ENCODE results near the gene FBXW9.
"Not testable (repeated sequence)": the region's sequence is repeated elsewhere in the genome, so short reads cannot be mapped to it uniquely, and the experiment has no call there.

FBXW9 gene

DNA sequence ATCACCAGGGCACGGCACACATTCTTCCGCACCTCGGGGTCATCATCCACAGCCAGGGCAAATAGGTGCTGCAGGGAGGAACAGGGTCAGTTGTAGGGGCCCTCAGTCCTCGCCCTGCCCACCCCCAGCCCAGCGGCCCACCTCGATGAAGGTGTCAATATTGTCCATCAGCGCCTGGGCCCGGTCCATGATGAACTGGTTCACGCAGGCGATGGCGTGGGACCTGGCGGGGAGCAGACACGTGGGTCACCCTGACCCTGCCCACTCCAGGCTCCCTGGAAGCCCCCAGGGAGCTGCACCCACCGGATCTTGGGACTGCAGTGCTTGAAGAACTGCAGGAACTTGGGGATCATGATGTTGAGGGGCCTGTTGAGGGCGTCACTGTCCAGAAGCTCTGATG lies 18.7 kb upstream of the FBXW9 start:
- DNase-seq (ENCODE audit: low read depth in 2 of 2) = no peak

DNA sequence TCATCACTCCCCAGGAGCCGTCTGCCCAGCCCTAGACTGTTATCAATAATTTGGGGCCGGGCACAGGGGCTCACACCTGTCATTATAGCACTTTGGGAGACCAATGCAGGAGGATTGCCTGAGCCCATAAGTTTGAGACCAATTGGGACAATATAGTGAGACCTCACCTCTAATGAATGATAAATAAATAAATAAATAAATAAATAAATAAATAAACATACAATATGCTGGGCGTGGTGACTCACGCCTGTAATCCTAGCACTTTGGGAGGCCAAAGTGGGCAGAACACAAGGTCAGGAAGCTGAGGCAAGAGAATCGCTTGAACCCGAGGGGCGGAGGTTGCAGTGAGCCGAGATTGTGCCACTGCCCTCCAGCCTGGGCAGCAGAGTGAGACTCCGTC lies 16.9 kb upstream of the FBXW9 start:
- not testable (repeated sequence) for DNase-seq (ENCODE audit: low read depth in 2 of 2)

DNA sequence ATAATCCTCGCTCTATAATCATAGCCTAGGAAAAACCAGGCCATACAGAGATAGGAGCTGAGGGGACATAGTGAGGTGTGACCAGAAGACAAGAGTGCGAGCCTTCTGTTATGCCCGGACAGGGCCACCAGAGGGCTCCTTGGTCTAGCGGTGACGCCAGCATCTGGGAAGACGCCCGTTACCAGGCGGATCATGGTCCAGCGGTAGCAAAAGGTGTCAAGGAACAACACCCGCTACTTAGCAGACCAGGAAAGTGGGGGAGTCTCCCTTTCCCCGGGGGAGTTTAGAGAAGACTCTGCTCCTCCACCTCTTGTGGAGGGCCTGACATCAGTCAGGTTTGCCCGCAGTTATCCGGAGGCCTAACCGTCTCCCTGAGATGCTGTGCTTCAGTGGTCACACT lies 15.6 kb upstream of the FBXW9 start:
- DNase-seq (ENCODE audit: low read depth in 2 of 2) = not testable (repeated sequence)

GRCh38 chr19:12711187-12711586 lies 14.8 kb upstream of the FBXW9 start:
- DNase-seq (ENCODE audit: low read depth in 2 of 2) = no peak

DNA sequence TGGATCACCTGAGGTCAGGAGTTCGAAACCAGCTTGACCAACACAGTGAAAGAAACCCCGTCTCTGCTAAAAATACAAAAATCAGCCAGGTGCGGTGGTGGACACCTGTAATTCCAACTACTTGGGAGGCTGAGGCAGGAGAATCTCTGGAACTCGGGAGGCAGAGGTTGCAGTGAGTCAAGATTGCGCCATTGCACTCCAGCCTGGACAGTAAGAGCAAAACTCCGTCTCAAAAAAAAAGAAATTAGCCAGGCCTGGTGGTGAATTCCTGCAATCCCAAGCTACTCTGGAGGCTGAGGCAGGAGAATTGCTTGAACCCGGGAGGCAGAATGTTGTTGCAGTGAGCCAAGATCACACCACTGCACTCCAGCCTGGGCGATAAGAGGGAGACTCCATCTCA lies 12.2 kb upstream of the FBXW9 start:
- no peak for DNase-seq (ENCODE audit: low read depth in 2 of 2)

DNA sequence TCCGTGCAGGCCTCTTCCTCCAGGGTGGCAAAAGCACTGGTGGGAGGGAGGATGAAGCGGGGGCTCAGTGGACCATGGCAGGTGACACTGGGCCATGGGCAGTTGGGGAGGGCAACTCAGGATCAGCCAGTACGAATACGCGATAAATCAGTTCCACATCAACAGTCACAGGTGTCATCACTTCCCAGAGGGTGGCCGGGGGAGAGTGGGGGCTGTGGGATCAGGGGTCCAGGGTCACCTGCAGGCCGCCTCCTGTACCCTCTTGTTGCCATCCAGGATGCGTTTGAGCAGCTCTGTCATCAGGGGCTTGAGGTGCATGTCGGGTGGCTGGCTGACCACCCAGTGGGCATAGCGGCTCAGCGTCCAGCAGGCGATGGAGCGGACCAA lies 9.9 kb upstream of the FBXW9 start:
- DNase-seq (ENCODE audit: low read depth in 2 of 2) = no peak

DNA sequence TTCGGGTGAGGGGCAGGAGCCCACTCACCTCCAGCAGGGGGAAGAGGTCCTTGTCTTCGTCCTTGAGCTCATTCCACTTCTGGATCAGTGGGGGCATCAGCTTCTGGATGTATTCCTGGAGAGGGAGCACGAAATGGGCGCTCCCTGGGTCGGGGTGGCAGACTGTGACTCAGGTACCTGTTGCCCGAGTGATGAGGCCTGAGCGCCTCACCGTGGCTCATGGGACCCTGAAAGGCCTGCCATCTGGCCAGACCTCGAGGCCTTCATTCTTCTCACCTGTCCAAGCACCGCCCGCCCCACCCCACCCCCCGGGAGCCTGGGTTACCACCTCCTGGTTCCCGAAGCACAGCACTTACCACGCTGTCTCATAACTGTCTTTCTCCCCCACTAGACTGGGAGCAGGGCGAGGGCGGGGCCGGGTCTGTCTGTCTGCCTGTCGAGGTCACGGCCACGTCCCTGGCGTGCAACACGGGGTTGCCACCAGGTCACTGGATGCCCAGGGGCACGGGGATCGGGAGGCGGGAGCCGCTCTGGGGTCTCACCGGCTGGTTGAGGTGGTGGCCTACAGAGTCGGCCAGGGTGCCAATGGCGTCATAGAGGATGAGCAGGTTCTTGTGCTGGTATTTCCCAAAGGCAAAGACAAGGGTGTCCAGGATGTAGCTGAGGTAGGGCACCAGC lies 9.4 kb upstream of the FBXW9 start:
- no peak for DNase-seq (ENCODE audit: low read depth in 2 of 2)

GRCh38 chr19:12705169-12705568 lies 8.7 kb upstream of the FBXW9 start:
- DNase-seq (ENCODE audit: low read depth in 2 of 2) = no peak

- no peak for DNase-seq (ENCODE audit: low read depth in 2 of 2)
Observed at GRCh38 chr19:12703046-12703445, 6.6 kb upstream of the FBXW9 start.

DNA sequence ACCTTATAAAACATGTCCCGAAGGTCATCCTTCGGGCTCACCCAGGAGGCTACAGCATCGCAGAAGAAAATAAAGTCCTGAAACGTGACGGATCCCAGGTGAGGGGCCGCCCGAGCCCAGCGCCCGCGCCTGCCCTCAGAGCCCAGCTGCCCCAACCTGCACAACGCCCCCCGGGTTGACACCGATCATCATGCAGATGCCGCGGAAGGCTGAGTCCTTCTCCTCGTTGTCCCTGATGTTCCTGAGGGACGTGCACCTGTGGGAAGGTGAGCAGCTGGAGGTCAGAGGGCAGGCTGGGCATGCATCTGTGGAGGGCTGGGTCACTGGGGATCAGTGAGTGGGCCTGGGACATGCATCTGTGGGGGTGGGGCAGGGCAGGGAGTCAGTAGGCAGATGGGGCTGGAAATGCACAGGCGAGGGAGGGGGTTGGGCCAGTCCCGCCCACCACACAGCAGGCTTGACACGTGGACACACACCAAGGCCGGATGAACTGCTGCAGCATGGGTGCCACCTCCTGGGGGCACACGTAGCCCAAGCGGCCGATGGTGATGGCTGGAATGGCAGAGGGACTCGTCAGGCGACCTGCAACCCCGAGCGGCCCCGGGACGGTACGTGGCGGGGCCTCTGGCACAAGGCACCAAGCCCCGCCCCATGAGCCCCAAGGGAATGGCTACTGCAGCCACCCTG lies 5.3 kb upstream of the FBXW9 start:
- no peak for DNase-seq (ENCODE audit: low read depth in 2 of 2)

- no peak for DNase-seq (ENCODE audit: low read depth in 2 of 2)
Observed at GRCh38 chr19:12698138-12698537, 1.7 kb upstream of the FBXW9 start.

GRCh38 chr19:12697425-12697824 lies 994 bp upstream of the FBXW9 start:
- DNase-seq (ENCODE audit: low read depth in 2 of 2) = not testable (repeated sequence)

DNA sequence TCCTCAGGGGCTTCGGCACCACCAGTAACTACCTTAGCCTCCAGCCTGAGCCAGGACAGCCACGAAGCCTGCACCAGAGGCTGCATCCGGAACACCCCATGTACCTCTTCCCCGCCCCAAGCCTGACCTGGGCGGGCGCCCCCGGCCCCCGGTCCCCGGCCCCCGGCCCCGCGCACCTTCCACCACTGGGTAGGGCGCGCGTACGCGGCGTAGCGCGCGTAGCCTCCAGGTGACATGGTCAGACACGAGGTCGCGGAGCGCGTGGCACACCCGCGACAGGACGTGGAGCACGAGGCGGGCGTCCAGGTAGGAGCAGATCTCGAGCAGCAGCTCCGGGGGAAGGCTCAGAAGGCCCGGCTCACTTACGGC lies 450 bp downstream of the FBXW9 start:
- DNase-seq (ENCODE audit: low read depth in 2 of 2) = no peak

- DNase-seq (ENCODE audit: low read depth in 2 of 2) = no peak
Observed at GRCh38 chr19:12695514-12695913, 917 bp downstream of the FBXW9 start.

- DNase-seq (ENCODE audit: low read depth in 2 of 2) = no peak
Observed at GRCh38 chr19:12695096-12695495, 1.3 kb downstream of the FBXW9 start.

DNA sequence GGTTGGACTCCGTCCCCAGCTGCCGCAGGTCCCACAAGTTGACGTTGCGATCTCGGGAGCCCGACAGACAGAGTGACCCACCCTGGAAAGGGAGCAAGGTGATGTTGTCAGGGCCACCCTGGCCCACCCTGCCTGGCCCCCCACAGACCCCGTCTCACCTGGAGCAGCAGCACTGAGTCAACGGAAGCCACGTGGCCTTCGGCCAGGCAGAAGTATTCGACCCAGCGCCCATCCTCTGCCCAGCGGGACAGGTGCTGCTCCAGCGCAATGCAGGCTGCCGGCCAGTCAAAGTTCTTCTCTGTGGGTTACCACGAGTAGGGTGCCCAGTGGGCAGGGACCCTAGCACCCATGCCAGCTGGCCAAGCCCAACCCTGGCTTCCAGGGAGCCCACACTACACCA lies 1.8 kb downstream of the FBXW9 start:
- no peak for DNase-seq (ENCODE audit: low read depth in 2 of 2)

DNA sequence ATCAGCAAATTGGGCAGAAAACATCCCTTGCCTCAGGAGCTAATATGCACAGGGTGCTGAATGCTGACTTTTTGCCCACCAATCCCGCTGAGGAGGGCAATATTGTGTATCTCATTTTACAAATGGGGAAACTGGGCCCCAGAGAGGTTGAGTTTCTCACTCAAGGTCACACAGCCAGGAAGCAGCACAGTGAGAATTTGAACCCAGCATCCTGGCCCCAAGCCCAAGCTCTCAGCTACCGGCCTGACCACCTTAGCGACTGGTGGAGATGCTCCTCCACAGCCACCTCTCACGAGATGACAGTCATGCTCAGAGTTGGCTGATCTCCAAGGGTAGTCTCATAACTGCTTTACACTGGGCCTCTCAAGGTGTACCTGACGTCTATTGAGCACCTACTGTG lies 3.5 kb downstream of the FBXW9 start:
- no peak for DNase-seq (ENCODE audit: low read depth in 2 of 2)

DNA sequence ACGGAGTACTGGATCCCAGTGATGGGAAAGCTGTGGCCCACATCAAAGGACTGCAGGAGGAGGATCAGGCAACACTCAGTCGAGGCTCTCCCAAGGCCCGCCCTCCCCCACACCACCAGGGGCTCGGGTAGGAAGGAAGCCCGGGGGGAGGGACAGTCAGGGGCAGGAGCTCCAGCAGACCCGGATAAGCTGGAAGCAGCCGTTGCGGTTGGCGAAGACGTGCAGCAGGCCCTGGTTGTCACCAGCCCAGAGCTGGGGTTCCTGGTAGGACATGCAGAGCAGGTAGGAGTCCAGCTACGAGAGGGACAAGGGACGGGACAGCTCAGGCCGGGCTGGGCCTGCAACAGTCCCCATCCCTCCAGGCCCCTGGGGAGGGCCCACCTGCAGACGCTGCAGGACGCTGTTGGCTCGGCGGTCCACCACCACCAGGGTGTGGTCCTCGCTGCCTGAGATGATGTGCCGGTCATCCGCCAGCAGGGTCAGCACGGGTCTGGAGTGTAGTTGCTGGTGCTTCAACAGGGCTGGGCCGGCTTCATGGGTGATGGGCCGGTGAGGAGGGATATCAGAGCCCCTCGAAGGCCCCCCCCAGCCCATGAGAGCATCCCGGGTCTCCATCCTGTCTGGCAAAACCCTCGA lies 6.7 kb downstream of the FBXW9 start:
- DNase-seq (ENCODE audit: low read depth in 2 of 2) = no peak

- DNase-seq (ENCODE audit: low read depth in 2 of 2) = no peak
Observed at GRCh38 chr19:12689012-12689411, 7.4 kb downstream of the FBXW9 start.

DNA sequence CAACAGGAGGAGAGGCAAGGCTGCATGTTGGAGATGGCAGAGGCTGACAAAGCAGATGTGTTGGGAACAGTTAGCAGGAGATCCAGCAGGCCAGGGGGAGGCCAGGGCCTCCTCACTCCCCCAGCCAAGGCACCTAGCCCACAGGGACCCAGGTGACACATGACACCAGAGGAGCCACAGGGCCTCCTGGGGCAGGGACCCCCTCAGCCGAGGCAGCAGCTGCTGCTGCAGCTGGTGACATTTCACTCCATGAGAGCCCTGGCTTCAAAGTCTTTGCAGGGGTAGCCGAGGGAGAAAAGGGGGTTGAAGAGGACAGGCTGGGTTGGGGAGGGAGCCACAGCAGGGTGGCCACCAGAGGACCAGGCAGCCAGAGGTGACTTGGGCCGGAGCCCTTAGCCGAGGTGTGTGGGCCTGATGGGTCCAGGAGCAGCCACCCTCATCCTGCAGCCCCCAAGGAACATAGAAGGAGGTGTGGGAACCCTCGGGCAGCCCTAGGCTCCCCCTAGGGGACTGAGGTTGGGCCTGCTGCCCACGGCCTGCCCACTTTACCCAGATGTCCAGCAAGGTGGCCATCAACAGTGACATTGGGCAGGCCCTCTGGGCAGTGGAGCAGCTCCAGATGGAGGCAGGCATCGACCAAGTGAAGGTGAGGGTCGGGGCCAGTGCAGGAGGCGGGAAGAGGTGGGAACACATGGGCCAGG lies 8.8 kb downstream of the FBXW9 start, which contains the start of gene GNG14:
Gene GNG14 (plus strand): TSS at position 503 of the 701 bp plus-strand sequence. CDS start 51 bp downstream, at position 554.
- DNase-seq (ENCODE audit: low read depth in 2 of 2) = no peak

- DNase-seq (ENCODE audit: low read depth in 2 of 2) = no peak
Observed at GRCh38 chr19:12685831-12686230, 10.6 kb downstream of the FBXW9 start.

Measured in activated CD8-positive, alpha-beta memory T cell treated with anti-CD3 and anti-CD28 coated beads for 4 hours (primary cell).